K562 (cell line): ENCODE results near the gene WASF2. TPM values are rescaled to one million over a fixed set of nuclear protein-coding genes. Genes with fewer than 3 reads are reported as not detected.

ENCODE experiments used
- CAMTA2 ChIP-seq: fragments of 250-450 bp; sonication (Bioruptor Pico); conservative IDR thresholded peaks from 2 replicates; pipeline ENCODE4 v1.5.1; 2022
- ELF2 ChIP-seq: fragments of 250-450 bp; sonication (Bioruptor Pico); IDR thresholded peaks from 2 replicates; pipeline ENCODE4 v1.5.0; 2021; ENCODE audit warnings: mild to moderate bottlenecking
- HCFC1 ChIP-seq: IDR thresholded peaks from 2 replicates; pipeline ENCODE4 v1.6.1; 2012; ENCODE audit warnings: low read depth, low read length, improper control_type of control experiment
- HDAC6 ChIP-seq: IDR thresholded peaks from 2 replicates; pipeline ENCODE4 v1.6.1; 2012; ENCODE audit warnings: low read depth, mild to moderate bottlenecking, control low read depth, inconsistent platforms, low read length, moderate library complexity
- ILK ChIP-seq: fragments of 450-650 bp; IDR thresholded peaks from 2 replicates; pipeline ENCODE4 v1.6.1; 2016; ENCODE audit warnings: missing genetic modification characterization, low read depth, mild to moderate bottlenecking, missing compliant biosample characterization, moderate library complexity, borderline replicate concordance
- KDM4B ChIP-seq, 2 experiments: fragments of 450-650 bp in 1 of 2; sonication (generic) in 1 of 2; IDR thresholded peaks; 2 replicates each; pipeline ENCODE4 v1.6.1; 2016 to 2017; ENCODE audit warnings: borderline replicate concordance in 2 of 2, antibody characterized with exemption in 1 of 2, low read depth in 1 of 2, mild to moderate bottlenecking in 1 of 2
- MECOM ChIP-seq: fragments of 250-450 bp; sonication (Bioruptor Pico); IDR thresholded peaks from 2 replicates; pipeline ENCODE4 v1.8.0; 2022; ENCODE audit warnings: inconsistent platforms
- MLX ChIP-seq, 2 experiments: fragments of 450-650 bp in 1 of 2; sonication (generic) in 1 of 2; formaldehyde crosslinking; conservative IDR thresholded peaks; 2 replicates each; pipeline versions ENCODE4 v1.4.0 to v1.8.1; 2020 to 2022; ENCODE audit warnings: mild to moderate bottlenecking in 1 of 2, missing genetic modification reagents in 1 of 2
- MTA2 ChIP-seq: fragments of 450-650 bp; IDR thresholded peaks from 2 replicates; pipeline ENCODE4 v1.6.1; 2016; ENCODE audit warnings: low read depth
- PRDM10 ChIP-seq: fragments of 450-650 bp; IDR thresholded peaks from 2 replicates; pipeline ENCODE4 v1.6.1; 2018; ENCODE audit not compliant: partially characterized antibody
- RB1 ChIP-seq: fragments of 450-650 bp; IDR thresholded peaks from 2 replicates; pipeline ENCODE4 v1.6.1; 2017; ENCODE audit warnings: low read depth, mild to moderate bottlenecking
- ZBTB12 ChIP-seq: fragments of 250-450 bp; sonication (Bioruptor Pico); IDR thresholded peaks from 2 replicates; pipeline ENCODE4 v1.4.0; 2020
- ZBTB5 ChIP-seq: fragments of 450-650 bp; IDR thresholded peaks from 2 replicates; pipeline ENCODE4 v1.6.1; 2017; ENCODE audit warnings: antibody characterized with exemption
- ZC3H4 ChIP-seq: sonication (generic); formaldehyde crosslinking; IDR thresholded peaks from 2 replicates; pipeline ENCODE4 v1.9.0; 2021; ENCODE audit warnings: missing genetic modification reagents, borderline replicate concordance
- ZNF217 ChIP-seq: sonication (generic); formaldehyde crosslinking; IDR thresholded peaks from 2 replicates; pipeline ENCODE4 v1.8.0; 2022; ENCODE audit warnings: mild to moderate bottlenecking, missing genetic modification reagents
- ZNF584 ChIP-seq: fragments of 200-800 bp; sonication (Bioruptor generic); IDR thresholded peaks from 2 replicates; pipeline ENCODE4 v1.6.1; 2016; ENCODE audit warnings: low read depth, mild to moderate bottlenecking, missing genetic modification characterization, missing compliant biosample characterization
- ZSCAN29 ChIP-seq: fragments of 450-650 bp; IDR thresholded peaks from 2 replicates; pipeline ENCODE4 v1.6.1; 2017
- polyA plus RNA-seq, 8 experiments: library from polyadenylated mRNA; depleted of rRNA in 4 of 8; stranded (reverse) in 5 of 8; unstranded in 3 of 8; fragments of >200 nt; fragmentation: Nextera tagmentation in 2 of 8; fragmentation: Illumina TruSeq in 1 of 8; extraction: Ambion mirVana in 2 of 8; extraction: Trizol in 1 of 8; gene quantifications; 2 replicates each; pipeline versions ENCODE4 v1.2.1 to v1.2.3, GENCODE V29; 2011 to 2014; ENCODE audit warnings: inconsistent platforms in 1 of 8, missing spikeins in 1 of 8
- total RNA-seq, 7 experiments: library from RNA; depleted of rRNA in 6 of 7; stranded (reverse); fragments of >200 nt in 6 of 7; fragmentation: Illumina TruSeq in 2 of 7; extraction: Trizol in 2 of 7; gene quantifications; 2 replicates each; pipeline versions ENCODE4 v1.2.1 to v1.2.3, GENCODE V29; 2011 to 2021; ENCODE audit warnings: low replicate concordance in 1 of 7
- TF ChIP-seq, protein P1 (sequence below): sonication (generic); formaldehyde crosslinking; IDR thresholded peaks from 2 replicates; pipeline ENCODE4 v1.5.0; 2020; ENCODE audit warnings: missing genetic modification reagents
- TF ChIP-seq, protein P2 (sequence below): fragments of 450-650 bp; IDR thresholded peaks from 2 replicates; pipeline ENCODE4 v1.6.1; 2016

The WASF2 gene
- total and polyA plus RNA-seq, 9 of the 15 experiments (the other 6 are each of a cell fraction or from before 2014, with no cell fraction given) = 8.2 to 163 (median 31.2) TPM

- no peak for TF ChIP-seq PRDM10
- 0 out of 2 replicates have a peak, but pooled peaks have one; percentile 10 for TF ChIP-seq ZC3H4 (CRISPR knock-in tag)
- no peak for TF ChIP-seq ZNF217
- TF ChIP-seq, protein P1, sequence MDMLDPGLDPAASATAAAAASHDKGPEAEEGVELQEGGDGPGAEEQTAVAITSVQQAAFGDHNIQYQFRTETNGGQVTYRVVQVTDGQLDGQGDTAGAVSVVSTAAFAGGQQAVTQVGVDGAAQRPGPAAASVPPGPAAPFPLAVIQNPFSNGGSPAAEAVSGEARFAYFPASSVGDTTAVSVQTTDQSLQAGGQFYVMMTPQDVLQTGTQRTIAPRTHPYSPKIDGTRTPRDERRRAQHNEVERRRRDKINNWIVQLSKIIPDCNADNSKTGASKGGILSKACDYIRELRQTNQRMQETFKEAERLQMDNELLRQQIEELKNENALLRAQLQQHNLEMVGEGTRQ = no peak
- peak; percentile 30; the same call in 1 of the 2 replicates for TF ChIP-seq MTA2
- no peak for TF ChIP-seq ZBTB12 (CRISPR knock-in tag)
- no peak for TF ChIP-seq ZSCAN29
- TF ChIP-seq HCFC1 = no peak
- no peak for TF ChIP-seq ELF2
- TF ChIP-seq CAMTA2 = no peak
- 0 out of 2 replicates have a peak, but pooled peaks have one; percentile 17 for TF ChIP-seq RB1
- TF ChIP-seq ILK (tag) = no peak
- no peak for TF ChIP-seq HDAC6
- TF ChIP-seq ZBTB5 = no peak
- TF ChIP-seq ZNF584 (CRISPR knock-in tag) = 0 out of 2 replicates have a peak, but pooled peaks have one; percentile 7
- TF ChIP-seq, protein P2, sequence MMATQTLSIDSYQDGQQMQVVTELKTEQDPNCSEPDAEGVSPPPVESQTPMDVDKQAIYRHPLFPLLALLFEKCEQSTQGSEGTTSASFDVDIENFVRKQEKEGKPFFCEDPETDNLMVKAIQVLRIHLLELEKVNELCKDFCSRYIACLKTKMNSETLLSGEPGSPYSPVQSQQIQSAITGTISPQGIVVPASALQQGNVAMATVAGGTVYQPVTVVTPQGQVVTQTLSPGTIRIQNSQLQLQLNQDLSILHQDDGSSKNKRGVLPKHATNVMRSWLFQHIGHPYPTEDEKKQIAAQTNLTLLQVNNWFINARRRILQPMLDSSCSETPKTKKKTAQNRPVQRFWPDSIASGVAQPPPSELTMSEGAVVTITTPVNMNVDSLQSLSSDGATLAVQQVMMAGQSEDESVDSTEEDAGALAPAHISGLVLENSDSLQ = peak; percentile 63
- no peak for TF ChIP-seq MLX (CRISPR knock-in tag; conservative IDR thresholded peaks at IDR 0.05)
- no peak for TF ChIP-seq MECOM (CRISPR knock-in tag)
- no peak for TF ChIP-seq KDM4B (IDR thresholded peaks at IDR 0.05; ENCODE audit: borderline replicate concordance in 2 of 2, low read depth in 1 of 2)
Measured at GRCh38 chr1:27527223-27527889, 37.4 kb upstream of the WASF2 start (continued).
